Muscle of leg (tissue), 11 donors: ENCODE measurements around the gene ZIC1. TPM values are rescaled to one million over a fixed set of nuclear protein-coding genes. Genes with fewer than 3 reads are reported as not detected.
A peak's percentile ranks its signal among the peaks of the same experiment; 100 is the strongest.

Experiments
- DNase-seq: peaks from one replicate; pipeline ENCODE4 v3.0.0; 2013
- H3K27ac ChIP-seq: one replicate; pipeline ENCODE4 v1.5.1; 2013; ENCODE audit warnings: mild to moderate bottlenecking, low read length, control low read depth
- H3K27me3 ChIP-seq: one replicate; pipeline ENCODE4 v1.6.1; 2013; ENCODE audit warnings: low read length; ENCODE audit not compliant: control insufficient read depth, insufficient read depth
- H3K36me3 ChIP-seq: one replicate; pipeline ENCODE4 v1.6.1; 2013; ENCODE audit warnings: low read length; ENCODE audit not compliant: control insufficient read depth, insufficient read depth
- H3K4me1 ChIP-seq: one replicate; pipeline ENCODE4 v1.6.1; 2013; ENCODE audit warnings: low read length; ENCODE audit not compliant: control insufficient read depth, insufficient read depth
- H3K4me3 ChIP-seq: one replicate; pipeline ENCODE4 v1.5.1; 2013; ENCODE audit warnings: low read length, control low read depth
- H3K9me3 ChIP-seq: replicated peaks from 2 replicates; pipeline ENCODE4 v1.6.1; 2013; ENCODE audit warnings: low read depth, low read length; ENCODE audit not compliant: control insufficient read depth
- WGBS: methylation state at CpG from one replicate; pipeline ENCODE4 v1.1.5; 2013; ENCODE audit warnings: missing lambda C conversion rate; ENCODE audit not compliant: insufficient coverage; 5-methylcytosine and 5-hydroxymethylcytosine counted together
- polyA plus RNA-seq, 8 donors: library from polyadenylated mRNA; unstranded; fragments of 120-200 nt; gene quantifications; one replicate each; pipeline versions ENCODE4 v1.2.1 to v1.2.3, GENCODE V29; 2013; ENCODE audit warnings: inconsistent platforms in 1 of 8, low replicate concordance in 1 of 8; ENCODE audit not compliant: insufficient read length in 8 of 8, insufficient read depth in 1 of 8
- total RNA-seq: library from RNA; stranded (reverse); fragments of 120-200 nt; gene quantifications from one replicate; pipeline ENCODE4 v1.2.4, GENCODE V29; 2013

ZIC1 gene
- total and polyA plus RNA-seq, 9 donors, result 9.7 to 16.6 (median 12.8) TPM

- 14% methylated on average over 17 of the region's 25 CpGs for WGBS
- Histone ChIP-seq H3K9me3 (no peaks in the 10 kb centered on the region), H3K4me3 (no peak overlapping the region), H3K4me1 (peaks cover 25% of the 10 kb centered on the region), H3K36me3 (no peaks in the 10 kb centered on the region), H3K27ac (no peak overlapping the region), H3K27me3 (peaks cover 90% of the 10 kb centered on the region)
- no peak for DNase-seq
These were observed 20.2 kb upstream of the ZIC1 start for GRCh38 chr3:147388700-147389580.

- H3K27ac ChIP-seq, result no peak overlapping the region
- no peak overlapping the region for H3K4me3 ChIP-seq
- H3K36me3 ChIP-seq, result no peaks in the 10 kb centered on the region
- WGBS, result no CpG with 5 or more reads among the region's 12 CpGs
- no peak for DNase-seq
- peaks cover 27% of the 10 kb centered on the region for H3K4me1 ChIP-seq
- H3K9me3 ChIP-seq, result no peaks in the 10 kb centered on the region
- H3K27me3 ChIP-seq, result peaks cover 90% of the 10 kb centered on the region
These were observed 19.4 kb upstream of the ZIC1 start for GRCh38 chr3:147389717-147390116.

- Histone ChIP-seq H3K4me1 (peaks cover 34% of the 10 kb centered on the region), H3K27me3 (peaks cover 90% of the 10 kb centered on the region), H3K4me3 (no peak overlapping the region), H3K36me3 (no peaks in the 10 kb centered on the region), H3K27ac (no peak overlapping the region), H3K9me3 (no peaks in the 10 kb centered on the region)
- WGBS, result 9% methylated on average over 59 of the region's 77 CpGs
- no peak for DNase-seq
These were observed 18.3 kb upstream of the ZIC1 start for GRCh38 chr3:147390589-147391569.

GRCh38 chr3:147391781-147392624, 17.2 kb upstream of the ZIC1 start:
- peak overlapping the region; percentile 59 for H3K4me3 ChIP-seq
- DNase-seq, result peak; percentile 85
- H3K27me3 ChIP-seq, result peaks cover 98% of the 10 kb centered on the region
- peak overlapping the region; percentile 92 for H3K27ac ChIP-seq
- H3K9me3 ChIP-seq, result no peaks in the 10 kb centered on the region
- under 1% methylated on average over 47 of the region's 51 CpGs for WGBS
- H3K4me1 ChIP-seq, result peaks cover 37% of the 10 kb centered on the region
- H3K36me3 ChIP-seq, result no peaks in the 10 kb centered on the region

- no peaks in the 10 kb centered on the region for H3K9me3 ChIP-seq
- H3K4me1 ChIP-seq, result peaks cover 37% of the 10 kb centered on the region
- peak overlapping the region; percentile 92 for H3K27ac ChIP-seq
- peaks cover under 1% of the 10 kb centered on the region for H3K36me3 ChIP-seq
- H3K4me3 ChIP-seq, result peak overlapping the region; percentile 59
- no peak for DNase-seq
- peaks cover 100% of the 10 kb centered on the region for H3K27me3 ChIP-seq
- WGBS, result 5% methylated on average over 7 of the region's 15 CpGs
These were observed 16.6 kb upstream of the ZIC1 start for GRCh38 chr3:147392625-147392946.

- Histone ChIP-seq H3K27ac (peak overlapping the region; percentile 88), H3K9me3 (no peaks in the 10 kb centered on the region), H3K4me3 (peak overlapping the region; percentile 59), H3K36me3 (peaks cover 2% of the 10 kb centered on the region), H3K4me1 (peaks cover 37% of the 10 kb centered on the region), H3K27me3 (peaks cover 100% of the 10 kb centered on the region)
- peak; percentile 57 for DNase-seq
- WGBS, result 4% methylated on average over 41 of the region's 54 CpGs
These were observed 15.8 kb upstream of the ZIC1 start for GRCh38 chr3:147393261-147393942.

GRCh38 chr3:147393943-147394883, 15.0 kb upstream of the ZIC1 start:
- no peaks in the 10 kb centered on the region for H3K9me3 ChIP-seq
- no peak for DNase-seq
- peak overlapping the region; percentile 88 for H3K27ac ChIP-seq
- 25% methylated on average over 4 of the region's 31 CpGs for WGBS
- peak overlapping the region; percentile 59 for H3K4me3 ChIP-seq
- H3K27me3 ChIP-seq, result peaks cover 98% of the 10 kb centered on the region
- H3K4me1 ChIP-seq, result peaks cover 37% of the 10 kb centered on the region
- peaks cover 2% of the 10 kb centered on the region for H3K36me3 ChIP-seq

- Histone ChIP-seq H3K27ac (no peak overlapping the region), H3K4me3 (no peak overlapping the region), H3K9me3 (no peaks in the 10 kb centered on the region), H3K36me3 (peaks cover 2% of the 10 kb centered on the region), H3K27me3 (peaks cover 91% of the 10 kb centered on the region), H3K4me1 (peaks cover 37% of the 10 kb centered on the region)
- DNase-seq, result no peak
- no CpG with 5 or more reads among the region's 5 CpGs for WGBS
These were observed 14.3 kb upstream of the ZIC1 start for GRCh38 chr3:147394884-147395225.
